ENCODE data around the gene SLC9A9. TPM values are rescaled to one million over a fixed set of nuclear protein-coding genes. Genes with fewer than 3 reads are reported as not detected.

The SLC9A9 gene
- total RNA-seq, 4 donors from 2014 or later: 15.1 to 41.1 (median 20.7) TPM

- no peak for TF ChIP-seq CTCF (IDR thresholded peaks at IDR 0.05; ENCODE audit: low read depth)
Measured at GRCh38 chr3:143574933-143575332, 273.3 kb downstream of the SLC9A9 start.

GRCh38 chr3:143573610-143574303, 274.5 kb downstream of the SLC9A9 start:
- no peak for TF ChIP-seq CTCF (IDR thresholded peaks at IDR 0.05; ENCODE audit: low read depth)

GRCh38 chr3:143571548-143571947, 276.7 kb downstream of the SLC9A9 start:
- no peak for TF ChIP-seq CTCF (IDR thresholded peaks at IDR 0.05; ENCODE audit: low read depth)

GRCh38 chr3:143567823-143568222, 280.4 kb downstream of the SLC9A9 start:
- no peak for TF ChIP-seq CTCF (IDR thresholded peaks at IDR 0.05; ENCODE audit: low read depth)

- TF ChIP-seq CTCF (IDR thresholded peaks at IDR 0.05; ENCODE audit: low read depth): no peak
Measured at GRCh38 chr3:143565951-143566350, 282.3 kb downstream of the SLC9A9 start.

- TF ChIP-seq CTCF (IDR thresholded peaks at IDR 0.05; ENCODE audit: low read depth): no peak
Measured at GRCh38 chr3:143563786-143564185, 284.5 kb downstream of the SLC9A9 start.

GRCh38 chr3:143562789-143563188, 285.5 kb downstream of the SLC9A9 start:
- TF ChIP-seq CTCF (IDR thresholded peaks at IDR 0.05; ENCODE audit: low read depth): no peak
